ENCODE results near the gene SMARCAL1. TPM values are rescaled to one million over a fixed set of nuclear protein-coding genes. Genes with fewer than 3 reads are reported as not detected.

SMARCAL1 gene
- total and polyA plus RNA-seq, 2 experiments from 2014 or later = 10.3 to 17.2 TPM

- no peaks in the 10 kb centered on the region for H3K36me3 Mint-ChIP-seq (ENCODE audit: low read depth)
- H3K4me1 Mint-ChIP-seq = peaks cover 3% of the 10 kb centered on the region; the same call in 1 of the 3 replicates
- no peaks in the 10 kb centered on the region for H3K9me3 Mint-ChIP-seq
- Histone ChIP-seq H2AFZ (no peak overlapping the region), H3K36me3 (ENCODE audit: insufficient read depth) (no peaks in the 10 kb centered on the region), H3K4me2 (no peak overlapping the region), H3K79me2 (replicated peaks; ENCODE audit: insufficient read depth) (no peaks in the 10 kb centered on the region), H3K4me1 (ENCODE audit: insufficient read depth) (no peaks in the 10 kb centered on the region), H3K4me3 (no peak overlapping the region), H3K27ac (ENCODE audit: low read depth) (no peak overlapping the region), H3K27me3 (ENCODE audit: insufficient read depth) (no peaks in the 10 kb centered on the region), H4K20me1 (replicated peaks; ENCODE audit: insufficient read depth) (no peaks in the 10 kb centered on the region), H3K9me2 (ENCODE audit: insufficient read depth) (peaks cover 10% of the 10 kb centered on the region; the same call in 1 of the 2 replicates), H3F3A (replicated peaks; ENCODE audit: low read depth) (no peaks in the 10 kb centered on the region)
- TF ChIP-seq ZNF331 (CRISPR knock-in tag; IDR thresholded peaks at IDR 0.05; ENCODE audit: low read depth) = no peak
- no peak for TF ChIP-seq ETS1 (IDR thresholded peaks at IDR 0.05)
- no peak for TF ChIP-seq CTCF (conservative IDR thresholded peaks at IDR 0.05; ENCODE audit: low read depth in 2 of 2)
- TF ChIP-seq EZH2 (IDR thresholded peaks at IDR 0.05; ENCODE audit: low read depth, unreplicated experiment) = no peak
- TF ChIP-seq STAT1 (IDR thresholded peaks at IDR 0.05; ENCODE audit: unreplicated experiment) = no peak
- no peak for TF ChIP-seq POLR2AphosphoS5 (IDR thresholded peaks at IDR 0.05; ENCODE audit: low read depth)
- no peak for TF ChIP-seq REST (IDR thresholded peaks at IDR 0.05; ENCODE audit: unreplicated experiment)
- TF ChIP-seq ZNF114 (CRISPR knock-in tag; IDR thresholded peaks at IDR 0.05) = no peak
- no peak for TF ChIP-seq ZNF462 (CRISPR knock-in tag; IDR thresholded peaks at IDR 0.05)
- TF ChIP-seq CREB1 (CRISPR knock-in tag; IDR thresholded peaks at IDR 0.05; ENCODE audit: low read depth) = no peak
- TF ChIP-seq JUNB (IDR thresholded peaks at IDR 0.05; ENCODE audit: unreplicated experiment) = no peak
- TF ChIP-seq NANOG (IDR thresholded peaks at IDR 0.05; ENCODE audit: borderline replicate concordance) = no peak
- no peak for TF ChIP-seq EZH2phosphoT487 (IDR thresholded peaks at IDR 0.05; ENCODE audit: unreplicated experiment)
- ATAC-seq (no peak), DNase-seq (ENCODE audit: low spot score) (no peak)
- no peak overlapping the region for H3K27ac Mint-ChIP-seq
- H3K4me3 Mint-ChIP-seq = no peak overlapping the region
- H3K27me3 Mint-ChIP-seq (ENCODE audit: insufficient read depth, low read depth, poor library complexity) = peaks cover 2% of the 10 kb centered on the region
These were observed 19.1 kb upstream of the SMARCAL1 start for GRCh38 chr2:216392945-216393840.

Data from GM23338 (cell line).